Ishikawa (cell line): ENCODE data around the gene PLOD1.

ENCODE experiments used
- CEBPB ChIP-seq: IDR thresholded peaks from 2 replicates; pipeline ENCODE4 v1.6.1; 2012
- CREB1 ChIP-seq: IDR thresholded peaks from 2 replicates; pipeline ENCODE4 v1.6.1; 2012; ENCODE audit warnings: low read depth
- EGR1 ChIP-seq: IDR thresholded peaks from 2 replicates; pipeline ENCODE4 v1.6.1; 2012
- EP300 ChIP-seq: IDR thresholded peaks from 2 replicates; pipeline ENCODE4 v1.6.1; 2012; ENCODE audit warnings: borderline replicate concordance
- FOXM1 ChIP-seq: IDR thresholded peaks from 2 replicates; pipeline ENCODE4 v1.6.1; 2012; ENCODE audit warnings: low read depth, borderline replicate concordance
- NFIC ChIP-seq: IDR thresholded peaks from 2 replicates; pipeline ENCODE4 v1.6.1; 2012
- RAD21 ChIP-seq: IDR thresholded peaks from 2 replicates; pipeline ENCODE4 v1.6.1; 2012; ENCODE audit warnings: low read depth
- TAF1 ChIP-seq: IDR thresholded peaks from 2 replicates; pipeline ENCODE4 v1.6.1; 2012; ENCODE audit warnings: low read depth, mild to moderate bottlenecking
- TCF12 ChIP-seq: IDR thresholded peaks from 2 replicates; pipeline ENCODE4 v1.6.1; 2012; ENCODE audit warnings: low read depth
- TEAD4 ChIP-seq: IDR thresholded peaks from 2 replicates; pipeline ENCODE4 v1.6.1; 2012
- YY1 ChIP-seq: IDR thresholded peaks from 2 replicates; pipeline ENCODE4 v1.6.1; 2012; ENCODE audit warnings: low read depth
- ZBTB7A ChIP-seq: IDR thresholded peaks from 2 replicates; pipeline ENCODE4 v1.6.1; 2012; ENCODE audit warnings: low read depth
- TF ChIP-seq, protein P1 (sequence below): IDR thresholded peaks from 2 replicates; pipeline ENCODE4 v1.6.1; 2012; ENCODE audit warnings: low read depth, mild to moderate bottlenecking
- TF ChIP-seq, protein P2 (sequence below): IDR thresholded peaks from 2 replicates; pipeline ENCODE4 v1.6.1; 2012
- TF ChIP-seq, protein P3 (sequence below): IDR thresholded peaks from 2 replicates; pipeline ENCODE4 v1.6.1; 2012

Gene PLOD1

DNA sequence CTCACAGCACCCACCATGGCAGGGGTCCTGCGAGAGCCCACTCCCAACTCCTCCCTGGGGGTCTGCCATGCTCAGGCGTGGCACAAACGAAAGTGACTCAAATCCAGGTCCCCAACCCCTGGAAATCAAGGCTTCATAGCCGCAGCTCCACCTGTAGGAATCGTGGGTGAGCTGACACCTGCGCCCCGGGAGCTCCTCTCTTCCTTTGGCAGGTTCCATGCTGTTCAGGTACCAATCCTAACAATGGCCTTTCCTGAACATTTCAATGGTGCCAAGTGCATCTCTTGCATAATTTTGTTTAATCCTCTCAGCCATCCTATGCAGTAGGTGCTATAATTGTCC lies 46.9 kb upstream of the PLOD1 start:
- TF ChIP-seq ZBTB7A (no peak), RAD21 (no peak), CEBPB (no peak)

DNA sequence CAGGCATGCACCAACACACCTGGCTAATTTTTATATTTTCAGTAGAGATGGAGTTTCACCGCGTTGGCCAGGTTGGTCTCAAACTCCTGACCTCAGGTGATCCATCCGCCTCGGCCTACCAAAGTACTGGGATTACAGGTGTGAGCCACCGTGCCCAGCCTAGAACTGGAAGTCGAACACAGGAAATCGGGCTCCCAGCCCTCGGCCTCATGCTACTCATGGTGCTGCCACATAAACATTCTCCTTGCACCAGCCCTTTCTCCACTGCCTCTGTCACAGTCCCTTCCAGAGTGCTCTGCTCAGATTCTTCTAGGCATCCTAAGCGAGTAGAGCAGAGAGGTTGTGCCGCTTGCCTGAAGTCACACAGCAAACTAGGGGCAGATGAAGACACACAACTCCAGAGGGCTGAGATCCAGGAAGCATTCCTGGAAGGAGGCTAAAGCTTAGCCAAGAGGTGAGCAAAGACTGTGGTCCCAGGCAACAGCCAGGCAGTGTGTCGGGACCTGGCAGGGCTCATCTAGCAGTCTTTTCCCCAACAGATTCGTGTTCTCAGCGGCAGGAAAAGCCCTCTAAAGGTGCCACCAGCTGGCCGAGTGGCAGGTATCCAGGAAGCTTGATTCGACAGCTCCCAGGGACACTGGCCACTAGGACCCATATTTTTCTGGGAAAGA lies 46.2 kb upstream of the PLOD1 start:
- TF ChIP-seq, protein P1, sequence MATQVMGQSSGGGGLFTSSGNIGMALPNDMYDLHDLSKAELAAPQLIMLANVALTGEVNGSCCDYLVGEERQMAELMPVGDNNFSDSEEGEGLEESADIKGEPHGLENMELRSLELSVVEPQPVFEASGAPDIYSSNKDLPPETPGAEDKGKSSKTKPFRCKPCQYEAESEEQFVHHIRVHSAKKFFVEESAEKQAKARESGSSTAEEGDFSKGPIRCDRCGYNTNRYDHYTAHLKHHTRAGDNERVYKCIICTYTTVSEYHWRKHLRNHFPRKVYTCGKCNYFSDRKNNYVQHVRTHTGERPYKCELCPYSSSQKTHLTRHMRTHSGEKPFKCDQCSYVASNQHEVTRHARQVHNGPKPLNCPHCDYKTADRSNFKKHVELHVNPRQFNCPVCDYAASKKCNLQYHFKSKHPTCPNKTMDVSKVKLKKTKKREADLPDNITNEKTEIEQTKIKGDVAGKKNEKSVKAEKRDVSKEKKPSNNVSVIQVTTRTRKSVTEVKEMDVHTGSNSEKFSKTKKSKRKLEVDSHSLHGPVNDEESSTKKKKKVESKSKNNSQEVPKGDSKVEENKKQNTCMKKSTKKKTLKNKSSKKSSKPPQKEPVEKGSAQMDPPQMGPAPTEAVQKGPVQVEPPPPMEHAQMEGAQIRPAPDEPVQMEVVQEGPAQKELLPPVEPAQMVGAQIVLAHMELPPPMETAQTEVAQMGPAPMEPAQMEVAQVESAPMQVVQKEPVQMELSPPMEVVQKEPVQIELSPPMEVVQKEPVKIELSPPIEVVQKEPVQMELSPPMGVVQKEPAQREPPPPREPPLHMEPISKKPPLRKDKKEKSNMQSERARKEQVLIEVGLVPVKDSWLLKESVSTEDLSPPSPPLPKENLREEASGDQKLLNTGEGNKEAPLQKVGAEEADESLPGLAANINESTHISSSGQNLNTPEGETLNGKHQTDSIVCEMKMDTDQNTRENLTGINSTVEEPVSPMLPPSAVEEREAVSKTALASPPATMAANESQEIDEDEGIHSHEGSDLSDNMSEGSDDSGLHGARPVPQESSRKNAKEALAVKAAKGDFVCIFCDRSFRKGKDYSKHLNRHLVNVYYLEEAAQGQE: no peak
- TF ChIP-seq EP300 (no peak), FOXM1 (no peak), YY1 (no peak), TCF12 (no peak), ZBTB7A (no peak), CREB1 (no peak), TEAD4 (no peak), NFIC (no peak), EGR1 (no peak), CEBPB (no peak), RAD21 (no peak), TAF1 (no peak)
- TF ChIP-seq, protein P2, sequence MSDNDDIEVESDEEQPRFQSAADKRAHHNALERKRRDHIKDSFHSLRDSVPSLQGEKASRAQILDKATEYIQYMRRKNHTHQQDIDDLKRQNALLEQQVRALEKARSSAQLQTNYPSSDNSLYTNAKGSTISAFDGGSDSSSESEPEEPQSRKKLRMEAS: no peak
- TF ChIP-seq, protein P3, sequence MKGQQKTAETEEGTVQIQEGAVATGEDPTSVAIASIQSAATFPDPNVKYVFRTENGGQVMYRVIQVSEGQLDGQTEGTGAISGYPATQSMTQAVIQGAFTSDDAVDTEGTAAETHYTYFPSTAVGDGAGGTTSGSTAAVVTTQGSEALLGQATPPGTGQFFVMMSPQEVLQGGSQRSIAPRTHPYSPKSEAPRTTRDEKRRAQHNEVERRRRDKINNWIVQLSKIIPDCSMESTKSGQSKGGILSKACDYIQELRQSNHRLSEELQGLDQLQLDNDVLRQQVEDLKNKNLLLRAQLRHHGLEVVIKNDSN: no peak

DNA sequence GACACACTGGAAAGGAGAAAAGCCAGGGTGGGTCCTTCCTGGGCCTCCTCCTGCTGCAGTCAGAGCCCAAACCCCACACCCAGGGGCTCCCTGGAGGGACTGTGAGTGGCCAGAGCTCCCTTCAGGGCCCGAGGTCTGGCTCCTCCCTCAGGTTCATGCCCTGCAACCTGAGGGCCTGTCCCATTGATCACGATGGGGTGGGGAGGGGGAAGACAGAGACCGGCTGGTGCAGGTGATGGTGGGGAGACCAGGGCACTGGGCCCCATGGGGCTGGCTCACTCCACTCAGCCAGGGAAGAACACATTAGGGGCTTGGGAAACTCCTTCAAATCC lies 45.7 kb upstream of the PLOD1 start:
- TF ChIP-seq YY1: no peak
- TF ChIP-seq EGR1: no peak
- no peak for TF ChIP-seq CREB1
- no peak for TF ChIP-seq RAD21
- TF ChIP-seq, protein P1: no peak
- no peak for TF ChIP-seq TCF12
- TF ChIP-seq, protein P3: no peak
- no peak for TF ChIP-seq ZBTB7A
- no peak for TF ChIP-seq EP300
- no peak for TF ChIP-seq CEBPB
- no peak for TF ChIP-seq TEAD4
- no peak for TF ChIP-seq TAF1
- TF ChIP-seq, protein P2: no peak
- no peak for TF ChIP-seq NFIC
- TF ChIP-seq FOXM1: no peak

DNA sequence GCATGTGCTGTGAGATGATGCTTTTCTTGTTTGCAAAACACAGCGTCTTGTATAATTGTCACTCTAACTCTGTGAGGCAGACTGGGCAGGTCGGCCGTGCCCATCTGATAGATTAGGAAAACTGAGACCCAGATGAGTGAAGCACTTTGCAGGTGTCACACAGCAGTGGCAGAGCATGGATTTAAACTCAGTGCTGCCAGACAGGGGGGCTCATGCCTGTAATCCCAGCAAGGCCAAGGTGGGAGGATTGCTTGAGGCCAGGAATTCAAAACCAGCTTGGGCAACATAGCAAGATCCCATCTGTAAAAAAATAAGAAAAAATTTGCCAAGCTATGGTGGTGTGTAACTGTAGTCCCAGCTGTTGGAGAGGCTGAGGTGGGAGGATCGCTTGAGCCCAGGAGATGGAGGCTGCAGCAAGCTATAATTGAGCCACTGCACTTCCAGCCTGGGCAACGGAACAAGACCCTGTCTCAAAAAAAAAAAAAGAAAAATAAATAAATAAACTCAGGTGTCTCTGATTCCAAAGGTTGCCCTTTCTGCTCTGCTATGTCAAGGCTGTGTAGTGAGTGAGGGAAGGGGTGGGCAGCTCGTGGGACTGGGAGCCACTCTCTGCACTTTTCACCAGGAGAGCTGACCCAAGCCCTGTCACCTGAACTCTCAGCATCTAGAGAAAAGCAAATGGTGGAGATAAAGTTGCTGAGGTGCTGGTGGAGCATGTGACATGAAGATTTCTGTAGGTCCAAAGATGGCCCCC lies 42.9 kb upstream of the PLOD1 start:
- no peak for TF ChIP-seq CREB1
- TF ChIP-seq CEBPB: no peak
- no peak for TF ChIP-seq RAD21
- TF ChIP-seq EP300: no peak
- TF ChIP-seq, protein P2: no peak
- TF ChIP-seq YY1: no peak

DNA sequence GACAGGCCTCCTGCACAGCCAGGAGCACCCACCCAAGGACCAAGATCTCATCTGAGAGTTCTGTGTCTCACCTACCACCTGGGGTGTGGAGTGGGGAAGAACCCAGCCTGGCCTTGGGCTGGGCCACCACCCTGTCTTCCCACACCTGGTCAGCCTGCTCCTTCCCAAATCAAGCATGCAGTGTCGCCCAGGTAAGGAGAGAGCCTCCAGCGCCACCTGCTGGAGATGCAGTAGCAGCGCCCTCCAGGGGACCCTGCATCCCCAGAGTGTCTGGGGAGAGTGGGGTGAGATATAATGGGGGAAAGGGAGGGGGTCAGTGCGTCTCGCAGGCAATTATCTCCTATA lies 40.6 kb upstream of the PLOD1 start:
- TF ChIP-seq RAD21 (peak; percentile 93), CREB1 (no peak)
- TF ChIP-seq, protein P1: peak; percentile 33; the same call in 1 of the 2 replicates
